Right lobe of liver (tissue), 4 donors: ENCODE measurements around the gene ANKRD27.

Experiments used
- CTCF ChIP-seq, 4 donors: fragments of 200-600 bp in 3 of 4; fragments of 450-650 bp in 1 of 4; IDR thresholded peaks; one replicate each; pipeline versions ENCODE4 v1.5.1 to v1.8.0; 2016 to 2022; ENCODE audit warnings: antibody characterized with exemption in 4 of 4, mild to moderate bottlenecking in 2 of 4
- POLR2A ChIP-seq: fragments of 450-650 bp; IDR thresholded peaks from one replicate; pipeline ENCODE4 v1.6.1; 2017; ENCODE audit warnings: antibody characterized with exemption, mild to moderate bottlenecking
- donor health status: DM: no; HTN: no; CAD: no.
- donor health status: DM: no; HTN: no; CAD: no.
- donor health status: DM: no; HTN: yes; CAD: no.

DNA sequence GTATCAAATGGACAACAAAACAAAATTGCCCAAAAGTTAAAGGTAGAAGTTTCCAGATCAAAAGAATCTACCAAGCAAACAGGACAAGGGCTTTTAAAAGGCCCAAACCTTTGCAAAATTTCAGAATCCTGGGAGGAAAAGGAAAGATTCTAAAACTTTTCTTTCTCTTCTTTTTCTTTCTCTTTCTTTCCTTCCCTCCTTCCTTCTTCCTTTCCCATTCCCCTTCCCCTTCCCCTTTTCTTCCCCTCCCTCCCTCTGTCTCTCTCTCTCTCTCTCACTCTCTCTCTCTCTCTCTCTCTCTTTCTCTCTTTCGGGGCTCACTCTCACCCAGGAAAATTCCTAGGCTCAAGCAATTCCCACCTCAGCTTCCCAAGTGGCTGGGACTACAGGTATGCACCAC is 98.2 kb downstream of the ANKRD27 start:
- TF ChIP-seq CTCF (IDR thresholded peaks at IDR 0.05): no peak
- no peak for TF ChIP-seq POLR2A
